H1 (cell line): Measurements from ENCODE around the gene GRM4. TPM values are rescaled to one million over a fixed set of nuclear protein-coding genes. Genes with fewer than 3 reads are reported as not detected.

ENCODE experiments used
- CTCF ChIA-PET: fragments of 300-600 bp; sonication (Branson Sonifier 250); formaldehyde crosslinking; loops from one replicate; lab custom pipeline; 2021; ENCODE audit not compliant: partially characterized antibody; lab: Charles Lee
- POLR2A ChIA-PET: fragments of 300-600 bp; sonication (Branson Sonifier 250); formaldehyde crosslinking; loops from one replicate; lab custom pipeline; 2021; ENCODE audit warnings: inconsistent platforms; ENCODE audit not compliant: partially characterized antibody; lab: Charles Lee
- DNase-seq, 2 experiments: peaks; one replicate each; pipeline versions ENCODE4 v3.0.0 to v3.0.0-alpha.2; 2010 to 2022; ENCODE audit warnings: low spot score in 2 of 2, low read depth in 1 of 2, mixed read lengths in 1 of 2
- FAIRE-seq: peaks from 2 replicates; lab custom pipeline; 2011; peaks lifted over from hg19 to GRCh38; lab: Jason Lieb, UNC
- H2AFZ ChIP-seq: 2 replicates; pipeline ENCODE4 v1.8.1; 2012; ENCODE audit warnings: low read length, inconsistent platforms
- H2AK5ac ChIP-seq: 2 replicates; pipeline ENCODE4 v1.6.1; 2013; ENCODE audit warnings: low read depth, low read length
- H2BK120ac ChIP-seq: replicated peaks from 2 replicates; pipeline ENCODE3; 2013; ENCODE audit warnings: low read depth, low read length, inconsistent platforms
- H2BK12ac ChIP-seq: 2 replicates; pipeline ENCODE4 v1.6.1; 2013; ENCODE audit warnings: low read depth, low read length
- H2BK15ac ChIP-seq: 2 replicates; pipeline ENCODE4 v1.6.1; 2013; ENCODE audit warnings: low read length
- H2BK20ac ChIP-seq: 2 replicates; pipeline ENCODE4 v1.6.1; 2013; ENCODE audit warnings: low read length
- H2BK5ac ChIP-seq: 2 replicates; pipeline ENCODE4 v1.6.1; 2013; ENCODE audit warnings: low read depth, low read length
- H3K14ac ChIP-seq: 2 replicates; pipeline ENCODE4 v1.6.1; 2013; ENCODE audit warnings: inconsistent platforms; ENCODE audit not compliant: insufficient read length
- H3K18ac ChIP-seq: 2 replicates; pipeline ENCODE4 v1.6.1; 2013; ENCODE audit warnings: low read length; ENCODE audit errors: extremely low read depth
- H3K23ac ChIP-seq: 2 replicates; pipeline ENCODE4 v1.6.1; 2013; ENCODE audit warnings: inconsistent platforms; ENCODE audit not compliant: insufficient read length
- H3K23me2 ChIP-seq: 2 replicates; pipeline ENCODE4 v1.6.1; 2013; ENCODE audit warnings: low read depth, low read length
- H3K27ac ChIP-seq: 2 replicates; pipeline ENCODE4 v1.6.1; 2011; ENCODE audit warnings: low read depth, low read length, inconsistent platforms
- H3K27me3 ChIP-seq, 4 experiments: replicated peaks in 1 of 4; 1 replicate in 1 of 4; 2 replicates in 3 of 4; pipeline versions ENCODE4 v1.6.1 to v1.8.1; 2011 to 2013; ENCODE audit warnings: low read length in 3 of 4, mild to moderate bottlenecking in 3 of 4, inconsistent platforms in 2 of 4, mixed read lengths in 2 of 4, moderate library complexity in 1 of 4; ENCODE audit not compliant: control insufficient read depth in 3 of 4, insufficient read depth in 3 of 4; ENCODE audit errors: extremely low read depth in 1 of 4
- H3K36me3 ChIP-seq, 4 experiments: 2 replicates each; pipeline versions ENCODE4 v1.6.1 to v1.8.1; 2011 to 2013; ENCODE audit warnings: mild to moderate bottlenecking in 4 of 4, low read length in 3 of 4, moderate library complexity in 2 of 4, control low read depth in 1 of 4, inconsistent platforms in 1 of 4; ENCODE audit not compliant: insufficient read depth in 4 of 4, control insufficient read depth in 2 of 4
- H3K4ac ChIP-seq: replicated peaks from 2 replicates; pipeline ENCODE3; 2013; ENCODE audit warnings: low read length, low read depth, mixed read lengths, inconsistent platforms; ENCODE audit not compliant: insufficient read length
- H3K4me1 ChIP-seq, 4 experiments: replicated peaks in 1 of 4; 1 replicate in 1 of 4; 2 replicates in 3 of 4; pipeline versions ENCODE4 v1.6.1 to v1.8.1; 2011 to 2013; ENCODE audit warnings: low read length in 3 of 4, inconsistent platforms in 2 of 4, mixed read lengths in 1 of 4; ENCODE audit not compliant: insufficient read depth in 4 of 4, control insufficient read depth in 3 of 4
- H3K4me2 ChIP-seq, 2 experiments: 2 replicates each; pipeline versions ENCODE4 v1.6.1 to v1.8.1; 2011 to 2013; ENCODE audit warnings: low read depth in 2 of 2, low read length in 2 of 2, control low read depth in 1 of 2, inconsistent platforms in 1 of 2, mild to moderate bottlenecking in 1 of 2; ENCODE audit not compliant: insufficient read depth in 1 of 2
- H3K4me3 ChIP-seq, 4 experiments: fragments of 200-600, 300-600 bp in 1 of 4; sonication (generic), shearing (Covaris generic), sonication (Bioruptor Twin) in 1 of 4; 2 replicates each; pipeline versions ENCODE4 v1.5.1 to v1.8.1; 2011 to 2016; ENCODE audit warnings: low read length in 4 of 4, low read depth in 3 of 4, control low read depth in 2 of 4, inconsistent platforms in 2 of 4, mild to moderate bottlenecking in 2 of 4, mixed read lengths in 1 of 4, moderate library complexity in 1 of 4; ENCODE audit not compliant: insufficient read depth in 2 of 4; ENCODE audit errors: extremely low read depth in 1 of 4
- H3K56ac ChIP-seq: replicated peaks from 2 replicates; pipeline ENCODE3; 2013; ENCODE audit warnings: low read depth, mild to moderate bottlenecking, mixed read lengths, low read length, inconsistent platforms; ENCODE audit not compliant: insufficient read length
- H3K79me1 ChIP-seq: 2 replicates; pipeline ENCODE4 v1.6.1; 2013; ENCODE audit warnings: low read depth, low read length, control low read depth
- H3K79me2 ChIP-seq, 2 experiments: 2 replicates each; pipeline versions ENCODE4 v1.6.1 to v1.8.1; 2012 to 2013; ENCODE audit warnings: low read length in 2 of 2, mild to moderate bottlenecking in 2 of 2, inconsistent platforms in 1 of 2; ENCODE audit not compliant: insufficient read depth in 2 of 2, control insufficient read depth in 1 of 2
- H3K9ac ChIP-seq, 4 experiments: replicated peaks in 1 of 4; 1 replicate in 1 of 4; 2 replicates in 3 of 4; pipeline versions ENCODE4 v1.6.1 to v1.8.1; 2011 to 2013; ENCODE audit warnings: low read depth in 3 of 4, low read length in 3 of 4, control low read depth in 2 of 4, mild to moderate bottlenecking in 2 of 4, moderate library complexity in 2 of 4, inconsistent platforms in 1 of 4; ENCODE audit errors: extremely low read depth in 1 of 4
- H3K9me3 ChIP-seq, 2 experiments: 2 replicates each; pipeline versions ENCODE4 v1.6.1 to v1.8.1; 2012 to 2013; ENCODE audit warnings: mild to moderate bottlenecking in 2 of 2, moderate library complexity in 2 of 2, control low read depth in 1 of 2, inconsistent platforms in 1 of 2, low read depth in 1 of 2, low read length in 1 of 2, mixed read lengths in 1 of 2; ENCODE audit not compliant: insufficient read depth in 2 of 2
- H4K20me1 ChIP-seq, 2 experiments: replicated peaks in 1 of 2; 2 replicates each; pipeline versions ENCODE3 to v1.8.1; 2011 to 2013; ENCODE audit warnings: inconsistent platforms in 2 of 2, low read length in 2 of 2, mild to moderate bottlenecking in 1 of 2; ENCODE audit not compliant: insufficient read depth in 2 of 2, control insufficient read depth in 1 of 2
- H4K5ac ChIP-seq: 2 replicates; pipeline ENCODE4 v1.6.1; 2013; ENCODE audit warnings: low read length, low read depth, mixed read lengths, inconsistent platforms; ENCODE audit not compliant: insufficient read length
- H4K8ac ChIP-seq: 2 replicates; pipeline ENCODE4 v1.8.0; 2013; ENCODE audit warnings: mild to moderate bottlenecking, moderate library complexity, low read length, inconsistent platforms; ENCODE audit not compliant: insufficient read depth; ENCODE audit errors: extremely low read depth
- H4K91ac ChIP-seq: replicated peaks from 2 replicates; pipeline ENCODE3; 2013; ENCODE audit warnings: low read length, mixed read lengths, inconsistent platforms; ENCODE audit not compliant: insufficient read length
- BRCA1 ChIP-seq: IDR thresholded peaks from 2 replicates; pipeline ENCODE4 v1.6.1; 2012; ENCODE audit warnings: low read depth, low read length, improper control_type of control experiment
- CBX5 ChIP-seq: fragments of 300-800, 300-1000 bp; sonication (generic); IDR thresholded peaks from 2 replicates; pipeline ENCODE4 v1.7.1; 2016; ENCODE audit warnings: antibody characterized with exemption, low read length, low read depth
- CHD1 ChIP-seq: IDR thresholded peaks from 2 replicates; pipeline ENCODE4 v1.6.1; 2012; ENCODE audit warnings: low read depth, low read length, improper control_type of control experiment
- EP300 ChIP-seq, 2 experiments: IDR thresholded peaks; 1 replicate in 1 of 2; 2 replicates in 1 of 2; pipeline ENCODE4 v1.6.1; 2011 to 2012; ENCODE audit warnings: low read depth in 2 of 2, low read length in 2 of 2, mild to moderate bottlenecking in 2 of 2, borderline replicate concordance in 1 of 2, inconsistent platforms in 1 of 2, moderate library complexity in 1 of 2
- KDM1A ChIP-seq: fragments of 200-600, 300-600 bp; sonication (generic); IDR thresholded peaks from 2 replicates; pipeline ENCODE4 v1.7.1; 2016; ENCODE audit warnings: mild to moderate bottlenecking, low read length, borderline replicate concordance
- MAX ChIP-seq: IDR thresholded peaks from 2 replicates; pipeline ENCODE4 v1.6.1; 2012; ENCODE audit warnings: inconsistent platforms
- RNF2 ChIP-seq: fragments of 200-900, 300-1000 bp; sonication (generic); IDR thresholded peaks from 2 replicates; pipeline ENCODE4 v1.7.1; 2016; ENCODE audit warnings: borderline replicate concordance, low read depth, mild to moderate bottlenecking, antibody characterized with exemption, low read length; ENCODE audit not compliant: poor library complexity, severe bottlenecking; ENCODE audit errors: missing control alignments
- USF2 ChIP-seq: IDR thresholded peaks from 2 replicates; pipeline ENCODE4 v1.6.1; 2011; ENCODE audit warnings: low read length, improper control_type of control experiment
- ZNF274 ChIP-seq: IDR thresholded peaks from 2 replicates; pipeline ENCODE4 v1.7.0; 2012; ENCODE audit warnings: low read length, borderline replicate concordance; ENCODE audit errors: extremely low read depth
- WGBS, 2 experiments: shearing (Covaris generic) in 1 of 2; methylation state at CpG; one replicate each; pipeline versions ENCODE4 v1.1.6 to v1.1.7; 2013 to 2015; ENCODE audit warnings: low lambda C conversion rate in 2 of 2, mixed read lengths in 2 of 2, inconsistent platforms in 1 of 2, low coverage in 1 of 2, missing lambda C conversion rate in 1 of 2; ENCODE audit not compliant: insufficient replicate concordance in 2 of 2, insufficient coverage in 1 of 2, insufficient read length in 1 of 2; ENCODE audit errors: extremely low coverage in 1 of 2, missing lambda C conversion rate in 1 of 2; 5-methylcytosine and 5-hydroxymethylcytosine counted together
- polyA plus RNA-seq, 7 experiments: library from polyadenylated mRNA; depleted of rRNA in 3 of 7; stranded (reverse) in 5 of 7; unstranded in 2 of 7; fragments of >200 nt in 5 of 7; fragments of 200-250 nt in 2 of 7; gene quantifications; 1 replicate in 5 of 7; 2 replicates in 1 of 7; 4 replicates in 1 of 7; pipeline versions ENCODE4 v1.2.1 to v1.2.3, GENCODE V29; 2011 to 2013; ENCODE audit warnings: missing spikeins in 2 of 7, mixed read lengths in 2 of 7
- total RNA-seq: library from RNA; stranded (reverse); fragmentation: NEBNext Ultra II Directional; extraction: Animal tissue kit (Norgen Biotek cat#: 25700); gene quantifications from 2 replicates; pipeline ENCODE4 v1.2.1, GENCODE V29; 2021

GRM4 gene
- total and polyA plus RNA-seq, 2 of the 8 experiments (the other 6 are each of a cell fraction or from before 2014, with no cell fraction given): 19.6 to 21.5 TPM

GRCh38 chr6:34031625-34032383 lies 114.1 kb downstream of the GRM4 start:
- H2BK120ac ChIP-seq: no peak overlapping the region
- H4K8ac ChIP-seq: no peak overlapping the region
- H3K56ac ChIP-seq: no peak overlapping the region
- DNase-seq: no peak
- ChIA-PET CTCF (interaction anchor here (0.7 to 2.1 kb wide), 15 partner anchors 9 to 289 kb away, joined by 3 to 7 read pairs (median 4); no protein-coding TSS in a partner anchor), POLR2A (interaction anchor here (0.6 kb wide), 1 partner anchor 449 kb away, joined by 3 read pairs; no protein-coding TSS in a partner anchor)
- H3K79me2 ChIP-seq: no peaks in the 10 kb centered on the region; a peak in 1 of 4 replicates
- no peaks in the 10 kb centered on the region for H3K27me3 ChIP-seq
- no peaks in the 10 kb centered on the region for H3K23me2 ChIP-seq
- H2AFZ ChIP-seq: no peak overlapping the region
- H3K4me3 ChIP-seq: no peak overlapping the region
- no peak for FAIRE-seq
- peak overlapping the region; percentile 67; the same call in 1 of the 2 replicates for H2BK15ac ChIP-seq
- H3K36me3 ChIP-seq: no peaks in the 10 kb centered on the region; a peak in 1 of 8 replicates
- no peak overlapping the region for H4K5ac ChIP-seq
- 86% methylated on average over 12 of the region's 12 CpGs; no CpG with 5 or more reads in 1 of the 2 experiments for WGBS, 2 experiments
- H3K27ac ChIP-seq: no peak overlapping the region
- H3K4me1 ChIP-seq: peaks cover 0 to 6% (median 0%) of the 10 kb centered on the region in 4 experiments; a peak in 1 of 7 replicates
- H3K9me3 ChIP-seq: no peaks in the 10 kb centered on the region
- H4K91ac ChIP-seq: peak overlapping the region; percentile 70
- H4K20me1 ChIP-seq: peaks cover 2 to 6% of the 10 kb centered on the region in 2 experiments
- no peak overlapping the region for H3K14ac ChIP-seq
- H3K79me1 ChIP-seq: peaks cover 5% of the 10 kb centered on the region
- H3K9ac ChIP-seq: no peak overlapping the region
- H3K23ac ChIP-seq: peak overlapping the region; percentile 5
- peak overlapping the region; percentile 21; the same call in 1 of the 2 replicates for H2BK12ac ChIP-seq
- peak overlapping the region; percentile 52 for H2BK5ac ChIP-seq
- no peak overlapping the region; the same call in 1 of the 2 replicates for H3K18ac ChIP-seq
- H2AK5ac ChIP-seq: no peak overlapping the region
- H2BK20ac ChIP-seq: no peak overlapping the region
- peak overlapping the region; percentile 81 for H3K4ac ChIP-seq
- no peak overlapping the region for H3K4me2 ChIP-seq
- TF ChIP-seq CHD1: no peak
- TF ChIP-seq EP300 (IDR thresholded peaks at IDR 0.05; ENCODE audit: borderline replicate concordance in 1 of 2, low read depth in 2 of 2, low read length in 2 of 2): no peak
- no peak for TF ChIP-seq RNF2
- TF ChIP-seq CBX5: no peak
- TF ChIP-seq BRCA1: no peak
- no peak for TF ChIP-seq MAX
- no peak for TF ChIP-seq KDM1A
- no peak for TF ChIP-seq ZNF274
- TF ChIP-seq USF2: no peak
